Activated CD4-positive, alpha-beta T cell treated with anti-CD3 and anti-CD28 coated beads, Interleukin-2, amount 10 ng/mL, durations not matched to agents 7 days and 5 days (primary cell): ENCODE measurements around the gene INHA. TPM values are rescaled to one million over a fixed set of nuclear protein-coding genes. Genes with fewer than 3 reads are reported as not detected.

Source experiments
- CTCF ChIA-PET: fragments of 350-600 bp; sonication (Branson Sonifier 250); formaldehyde crosslinking; loops from one replicate; lab custom pipeline; 2021; ENCODE audit warnings: antibody characterized with exemption; lab: Charles Lee
- POLR2A ChIA-PET: fragments of 350-600 bp; sonication (Branson Sonifier 250); formaldehyde crosslinking; loops from one replicate; lab custom pipeline; 2021; ENCODE audit warnings: antibody characterized with exemption; lab: Charles Lee
- DNase-seq: peaks from one replicate; pipeline ENCODE4 v3.0.0-alpha.2; 2020
- H3K27ac Mint-ChIP-seq: one replicate; pipeline ENCODE4 v1.8.0; 2021; ENCODE audit warnings: mild to moderate bottlenecking, moderate library complexity, mixed read lengths
- H3K27me3 Mint-ChIP-seq: one replicate; pipeline ENCODE4 v1.8.0; 2021; ENCODE audit warnings: mixed read lengths
- H3K36me3 Mint-ChIP-seq: one replicate; pipeline ENCODE4 v1.8.0; 2021; ENCODE audit warnings: low read depth, mixed read lengths
- H3K4me1 Mint-ChIP-seq: one replicate; pipeline ENCODE4 v1.8.0; 2021; ENCODE audit warnings: mixed read lengths
- H3K4me3 Mint-ChIP-seq: one replicate; pipeline ENCODE4 v1.8.0; 2021; ENCODE audit warnings: mild to moderate bottlenecking, moderate library complexity, mixed read lengths
- H3K9me3 Mint-ChIP-seq: one replicate; pipeline ENCODE4 v1.8.0; 2021; ENCODE audit warnings: mixed read lengths
- total RNA-seq, 2 experiments: library from RNA; stranded (reverse); gene quantifications; one replicate each; pipeline ENCODE4 v1.2.3, GENCODE V29; 2021

The INHA gene
- total RNA-seq, 2 experiments from 2014 or later: not detected

DNA sequence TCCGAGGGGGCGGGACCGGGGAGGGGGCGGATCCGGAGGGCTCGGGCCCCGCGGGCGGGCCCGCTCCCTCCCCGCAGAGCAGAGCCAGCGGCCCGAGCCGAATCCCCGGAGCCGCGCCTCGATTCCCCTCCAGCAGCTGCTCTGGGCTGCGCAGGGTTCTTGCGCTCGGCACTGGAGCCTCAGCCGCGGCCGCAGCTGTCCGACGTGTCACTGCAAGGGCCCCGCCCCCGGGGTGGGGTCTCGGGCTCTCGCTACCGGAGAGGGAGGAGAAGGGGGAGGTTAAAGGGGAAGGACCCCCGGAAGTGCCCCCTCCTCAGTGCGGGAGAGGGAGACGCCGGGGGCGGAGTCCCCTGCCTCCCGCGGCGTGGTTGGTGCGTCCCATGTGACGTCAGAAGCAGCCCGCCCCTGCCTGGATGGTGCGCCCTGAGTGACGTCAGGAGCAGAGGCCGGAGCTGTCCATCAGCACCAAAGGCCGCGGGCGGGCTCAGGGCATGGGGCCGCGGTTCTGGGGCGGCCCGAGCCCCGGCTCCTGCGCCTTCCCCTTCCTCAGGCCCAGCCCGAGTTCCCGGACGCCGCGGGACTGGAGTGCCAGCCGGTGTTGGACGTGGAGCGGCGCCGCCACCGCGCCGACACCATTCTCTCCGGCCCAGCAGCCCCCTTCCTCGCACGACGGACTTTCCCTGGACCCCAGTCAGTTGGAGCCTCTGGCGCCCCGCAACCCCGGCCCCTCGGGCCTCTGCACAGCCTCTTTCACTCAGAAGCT, 28.3 kb upstream of the INHA start, which contains the start of the genes CHPF and TMEM198:
Gene CHPF, minus strand, starts transcription at position 214 of the 763 bp plus-strand sequence. CDS start 271 bp downstream, outside the sequence.
Gene TMEM198, plus strand, starts transcription at position 433 of the 763 bp plus-strand sequence. CDS start 700 bp downstream, outside the sequence.
- Mint-ChIP-seq H3K4me1 (peaks cover 24% of the 10 kb centered on the region), H3K9me3 (no peaks in the 10 kb centered on the region), H3K36me3 (no peaks in the 10 kb centered on the region), H3K27me3 (peaks cover 15% of the 10 kb centered on the region), H3K4me3 (peak within 1 kb of the TSS; percentile 84), H3K27ac (peak within 1 kb of the TSS; percentile 89)
- ChIA-PET POLR2A (no interaction called here), CTCF (interaction anchor here (0.7 to 7.3 kb wide), 12 partner anchors 8 to 146 kb away, joined by 3 to 79 read pairs (median 5); partner anchors contain the start of genes GMPPA and SPEG)
- peak; percentile 95 for DNase-seq

DNA sequence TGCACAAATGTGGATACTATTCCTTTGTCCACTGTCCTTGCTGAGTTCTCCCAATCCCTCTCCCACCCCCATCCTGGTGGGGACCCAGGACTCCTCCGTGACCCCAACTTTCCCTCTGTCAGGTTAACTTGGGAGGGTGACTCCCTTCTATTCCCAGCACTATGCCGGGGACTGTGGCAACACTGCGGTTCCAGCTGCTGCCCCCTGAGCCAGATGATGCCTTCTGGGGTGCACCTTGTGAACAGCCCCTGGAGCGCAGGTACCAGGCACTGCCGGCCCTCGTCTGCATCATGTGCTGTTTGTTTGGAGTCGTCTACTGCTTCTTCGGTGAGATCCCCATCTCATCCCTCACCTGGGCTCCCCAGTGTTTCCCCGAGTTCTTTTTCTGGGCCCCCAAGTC, 27.5 kb upstream of the INHA start:
- no peaks in the 10 kb centered on the region for H3K36me3 Mint-ChIP-seq
- H3K27ac Mint-ChIP-seq: peak overlapping the region; percentile 54

DNA sequence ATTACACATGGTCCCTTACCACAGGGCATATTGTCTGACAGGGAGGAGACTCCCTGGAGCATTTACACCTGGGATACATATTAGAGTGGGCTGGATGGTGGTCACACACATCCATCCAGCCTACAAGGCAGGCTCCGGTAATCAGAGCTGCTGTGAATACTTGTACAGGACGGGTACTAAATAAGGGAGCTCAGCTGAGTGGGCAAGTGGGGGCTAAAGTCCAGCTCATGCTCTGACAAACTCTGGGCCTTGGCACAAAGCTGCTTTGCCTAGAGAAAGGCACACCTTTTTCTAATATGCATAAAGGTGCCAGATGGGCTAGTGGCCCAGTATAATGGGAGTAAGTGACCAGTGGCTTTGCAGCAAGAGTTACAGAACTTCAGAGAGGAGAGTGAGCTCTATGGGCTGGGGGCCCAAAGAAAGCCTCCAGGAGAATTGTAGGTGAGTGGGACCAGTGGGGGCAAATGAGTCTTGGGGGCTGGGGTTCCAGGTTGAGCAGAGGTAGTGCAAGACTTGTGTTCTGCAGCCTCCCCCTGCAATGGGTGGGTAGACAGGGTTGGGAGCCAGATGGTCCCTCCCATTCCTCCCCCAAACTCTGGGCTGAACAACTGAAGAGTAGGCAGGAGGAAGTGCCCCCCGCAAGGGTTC, 26.7 kb upstream of the INHA start:
- ChIA-PET CTCF (interaction anchor here (1.0 kb wide), 1 partner anchor 14 kb away, joined by 3 read pairs; no protein-coding TSS in a partner anchor), POLR2A (no interaction called here)
- Mint-ChIP-seq H3K27ac (no peak overlapping the region), H3K36me3 (no peaks in the 10 kb centered on the region), H3K4me3 (peak overlapping the region; percentile 73), H3K4me1 (peaks cover 24% of the 10 kb centered on the region), H3K9me3 (no peaks in the 10 kb centered on the region), H3K27me3 (peaks cover 18% of the 10 kb centered on the region)
- no peak for DNase-seq

More for the DNA sequence above, 27.5 kb upstream of the INHA start:
- ChIA-PET CTCF (interaction anchor here (1.0 to 4.7 kb wide), 3 partner anchors 15 to 128 kb away, joined by 3 to 39 read pairs (median 3); no protein-coding TSS in a partner anchor), POLR2A (no interaction called here)
- DNase-seq: no peak
- H3K4me1 Mint-ChIP-seq: peaks cover 24% of the 10 kb centered on the region
- H3K4me3 Mint-ChIP-seq: peak overlapping the region; percentile 73
- H3K27me3 Mint-ChIP-seq: peaks cover 15% of the 10 kb centered on the region
- H3K9me3 Mint-ChIP-seq: no peaks in the 10 kb centered on the region

DNA sequence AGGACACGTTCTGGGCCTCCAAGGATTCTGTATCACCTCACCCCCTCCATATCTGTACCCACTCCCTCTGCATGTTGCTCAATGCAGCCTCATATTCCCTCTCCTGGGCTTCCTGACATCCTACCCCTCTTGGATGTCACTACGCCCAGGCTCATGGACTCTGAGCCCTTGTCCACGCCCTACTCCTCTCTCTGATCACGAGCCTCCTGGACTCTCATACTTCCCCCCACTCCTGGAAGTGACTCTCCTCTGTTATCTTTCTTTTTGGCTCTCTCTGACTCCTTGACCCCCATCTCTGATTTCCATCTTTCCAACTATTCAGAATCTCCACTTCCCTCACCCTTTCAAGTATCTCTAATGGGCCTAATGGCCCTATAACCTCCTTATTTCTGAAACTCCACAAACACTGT, 26.2 kb upstream of the INHA start:
- Mint-ChIP-seq H3K9me3 (no peaks in the 10 kb centered on the region), H3K27me3 (peaks cover 22% of the 10 kb centered on the region), H3K36me3 (no peaks in the 10 kb centered on the region), H3K4me3 (no peak overlapping the region), H3K27ac (no peak overlapping the region), H3K4me1 (peaks cover 25% of the 10 kb centered on the region)
- POLR2A ChIA-PET: no interaction called here
- DNase-seq: no peak
- CTCF ChIA-PET: no interaction called here

DNA sequence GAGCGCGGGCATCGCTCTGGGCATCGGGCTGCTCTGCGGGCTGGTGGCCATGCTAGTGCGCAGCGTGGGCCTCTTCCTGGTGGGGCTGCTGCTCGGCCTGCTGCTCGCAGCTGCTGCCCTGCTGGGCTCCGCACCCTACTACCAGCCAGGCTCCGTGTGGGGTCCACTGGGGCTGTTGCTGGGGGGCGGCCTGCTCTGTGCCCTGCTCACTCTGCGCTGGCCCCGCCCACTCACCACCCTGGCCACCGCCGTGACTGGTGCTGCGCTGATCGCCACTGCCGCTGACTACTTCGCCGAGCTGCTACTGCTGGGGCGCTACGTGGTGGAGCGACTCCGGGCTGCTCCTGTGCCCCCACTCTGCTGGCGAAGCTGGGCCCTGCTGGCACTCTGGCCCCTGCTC, 24.5 kb upstream of the INHA start:
- peaks cover 29% of the 10 kb centered on the region for H3K27me3 Mint-ChIP-seq
- ChIA-PET CTCF (no interaction called here), POLR2A (no interaction called here)
- H3K36me3 Mint-ChIP-seq: no peaks in the 10 kb centered on the region
- H3K4me1 Mint-ChIP-seq: peaks cover 12% of the 10 kb centered on the region
- H3K4me3 Mint-ChIP-seq: no peak overlapping the region
- H3K9me3 Mint-ChIP-seq: no peaks in the 10 kb centered on the region
- no peak overlapping the region for H3K27ac Mint-ChIP-seq
- DNase-seq: no peak

DNA sequence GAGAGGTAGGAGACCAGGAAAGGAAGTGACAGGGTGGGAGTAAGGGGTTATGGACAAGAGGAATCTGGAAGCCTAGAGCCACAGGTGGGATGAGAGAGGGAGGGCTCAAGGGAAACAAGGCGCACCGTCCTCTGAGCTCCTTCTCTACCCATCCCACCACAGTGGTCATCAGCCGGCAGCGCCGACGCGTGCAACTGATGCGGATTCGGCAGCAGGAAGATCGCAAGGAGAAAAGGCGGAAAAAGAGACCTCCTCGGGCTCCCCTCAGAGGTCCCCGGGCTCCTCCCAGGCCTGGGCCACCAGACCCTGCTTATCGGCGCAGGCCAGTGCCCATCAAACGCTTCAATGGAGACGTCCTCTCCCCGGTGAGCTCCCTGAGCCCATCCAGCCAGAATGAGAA, 23.1 kb upstream of the INHA start:
- ChIA-PET CTCF (interaction anchor here (1.0 to 4.4 kb wide), 4 partner anchors 8 to 94 kb away, joined by 3 to 16 read pairs (median 6); no protein-coding TSS in a partner anchor), POLR2A (no interaction called here)
- Mint-ChIP-seq H3K9me3 (no peaks in the 10 kb centered on the region), H3K36me3 (no peaks in the 10 kb centered on the region), H3K27me3 (peaks cover 38% of the 10 kb centered on the region), H3K4me1 (peaks cover 10% of the 10 kb centered on the region), H3K4me3 (no peak overlapping the region), H3K27ac (no peak overlapping the region)
- no peak for DNase-seq

DNA sequence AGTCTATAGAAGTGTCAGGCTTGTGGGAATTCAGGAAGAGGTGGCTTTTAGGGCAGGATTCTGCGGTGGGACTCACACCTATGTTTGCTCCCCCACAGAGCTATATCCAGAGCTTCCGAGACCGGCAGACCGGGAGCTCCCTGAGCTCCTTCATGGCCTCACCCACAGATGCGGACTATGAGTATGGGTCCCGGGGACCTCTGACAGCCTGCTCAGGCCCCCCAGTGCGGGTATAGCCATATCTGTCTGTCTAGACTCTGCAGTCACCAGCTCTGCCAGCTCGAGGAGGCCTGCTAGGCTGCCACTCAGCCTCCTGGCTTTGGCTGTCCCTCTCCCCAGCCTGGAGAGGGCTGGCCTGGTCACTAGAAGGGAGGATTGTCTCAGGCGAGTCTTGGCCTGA, 22.5 kb upstream of the INHA start:
- Mint-ChIP-seq H3K36me3 (no peaks in the 10 kb centered on the region), H3K27me3 (peaks cover 38% of the 10 kb centered on the region), H3K9me3 (no peaks in the 10 kb centered on the region), H3K4me1 (peaks cover 5% of the 10 kb centered on the region), H3K4me3 (no peak overlapping the region), H3K27ac (no peak overlapping the region)
- ChIA-PET POLR2A (no interaction called here), CTCF (interaction anchor here (1.3 to 4.4 kb wide), 3 partner anchors 8 to 93 kb away, joined by 5 to 16 read pairs (median 6); no protein-coding TSS in a partner anchor)
- DNase-seq: no peak

DNA sequence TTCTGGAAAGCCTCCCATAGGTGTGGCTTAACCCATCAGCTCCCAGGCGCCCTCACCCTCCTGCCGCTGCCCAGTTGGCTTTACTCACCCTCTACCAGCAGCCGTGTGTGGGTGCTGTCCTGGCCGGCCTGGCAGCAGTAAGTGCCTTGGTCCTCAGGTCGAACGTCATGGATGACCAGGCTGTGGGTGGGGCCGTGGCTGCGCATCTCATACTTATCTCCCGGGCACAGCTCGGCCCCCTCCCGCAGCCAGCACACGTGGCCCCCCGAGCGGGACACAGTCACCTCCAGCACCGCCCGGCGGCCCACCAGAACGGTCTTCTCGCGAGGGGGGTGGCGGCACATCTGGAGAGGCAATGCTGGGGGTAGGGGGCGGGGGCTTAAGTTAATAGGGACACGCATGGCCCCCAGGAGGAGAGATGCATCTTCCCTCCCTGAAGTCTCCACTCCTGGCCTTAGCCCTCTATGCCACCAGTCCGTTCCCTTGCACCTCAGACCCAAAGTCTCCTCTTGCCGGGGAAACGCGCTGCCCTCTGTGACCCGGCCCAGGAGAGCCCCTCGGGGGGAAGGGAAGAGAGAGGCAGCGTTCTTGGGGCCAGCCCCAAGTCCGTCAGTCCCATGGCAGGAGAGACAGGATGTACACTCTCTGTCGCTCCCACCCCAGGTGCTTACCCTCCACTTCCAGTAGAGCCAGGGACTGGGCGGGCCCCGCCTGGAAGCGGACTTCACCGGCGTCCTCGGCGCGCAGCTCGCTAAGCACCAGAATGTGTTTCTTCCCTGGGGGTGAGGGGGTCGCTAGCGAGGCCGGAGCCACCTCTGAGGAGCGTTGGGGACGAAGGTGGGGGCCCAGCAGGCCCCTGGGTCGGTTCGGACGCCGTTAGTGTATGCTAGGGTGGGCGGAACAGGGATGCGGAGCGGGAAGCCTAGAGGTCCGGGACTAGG, 20.4 kb upstream of the INHA start:
- Mint-ChIP-seq H3K4me3 (peak overlapping the region; percentile 73), H3K36me3 (no peaks in the 10 kb centered on the region), H3K27me3 (peaks cover 26% of the 10 kb centered on the region), H3K9me3 (no peaks in the 10 kb centered on the region), H3K27ac (peak overlapping the region; percentile 60), H3K4me1 (peaks cover 2% of the 10 kb centered on the region)
- no peak for DNase-seq
- ChIA-PET CTCF (interaction anchor here (0.8 to 5.7 kb wide), 6 partner anchors 8 to 90 kb away, joined by 3 to 25 read pairs (median 5); partner anchors contain the start of genes CHPF, GMPPA and TMEM198), POLR2A (no interaction called here)

DNA sequence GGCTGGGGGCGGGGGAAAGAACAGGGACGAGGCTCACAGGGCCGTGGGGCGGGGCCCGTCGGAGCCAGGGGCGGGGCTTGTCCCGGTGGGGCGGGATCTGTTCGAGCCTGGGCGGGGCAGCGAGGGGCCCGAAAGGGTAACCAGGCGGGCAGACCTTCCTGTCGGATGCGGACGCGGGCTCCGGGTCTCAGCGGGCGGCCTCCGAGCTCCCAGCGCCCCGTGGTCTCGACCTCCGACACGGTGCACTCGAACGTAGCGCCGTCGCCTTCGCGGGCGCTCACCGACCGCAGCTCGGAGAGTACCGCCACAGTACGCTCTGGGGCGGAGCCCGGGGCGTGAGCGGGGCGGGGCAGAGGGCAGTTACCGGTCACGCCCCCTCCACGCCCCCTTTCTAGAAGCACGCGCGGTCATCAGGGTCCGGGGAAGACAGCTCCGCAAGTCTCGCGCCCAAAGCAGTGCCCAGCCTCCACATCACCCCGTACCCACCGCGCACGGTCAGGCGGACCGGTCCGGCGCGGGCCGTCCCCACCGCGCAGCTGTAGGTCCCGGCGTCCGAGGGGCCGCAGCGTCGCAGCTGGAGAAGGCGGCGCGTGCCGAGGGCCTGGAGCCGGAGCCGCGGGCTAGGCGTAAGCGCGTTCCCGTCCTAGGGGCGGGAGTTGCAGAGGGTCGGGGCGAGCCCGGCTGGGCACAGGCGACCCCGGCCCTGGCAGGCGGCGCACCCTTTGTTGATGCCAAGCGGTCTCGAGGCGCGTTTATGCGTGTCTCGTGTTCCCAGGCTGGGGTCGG, 19.5 kb upstream of the INHA start:
- Mint-ChIP-seq H3K4me1 (peaks cover 2% of the 10 kb centered on the region), H3K27ac (no peak overlapping the region), H3K4me3 (peak overlapping the region; percentile 73), H3K9me3 (no peaks in the 10 kb centered on the region), H3K27me3 (peaks cover 26% of the 10 kb centered on the region), H3K36me3 (no peaks in the 10 kb centered on the region)
- ChIA-PET POLR2A (no interaction called here), CTCF (interaction anchor here (1.1 to 5.7 kb wide), 6 partner anchors 8 to 54 kb away, joined by 3 to 25 read pairs (median 6); partner anchors contain the start of genes CHPF, GMPPA and TMEM198)
- DNase-seq: peak; percentile 77

DNA sequence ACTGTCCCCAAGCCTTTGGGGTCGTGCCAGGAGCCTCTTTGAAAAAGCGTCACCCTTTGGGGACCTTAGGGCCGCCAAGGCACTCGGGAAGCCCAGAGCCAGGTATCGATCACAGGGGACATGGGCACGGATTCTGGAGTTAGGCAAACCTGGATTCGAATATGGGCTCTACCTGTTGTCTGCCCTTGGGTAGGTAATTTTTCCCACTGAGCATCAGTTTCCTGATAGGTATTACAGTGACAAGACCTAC, 19.0 kb upstream of the INHA start:
- Mint-ChIP-seq H3K27ac (no peak overlapping the region), H3K27me3 (peaks cover 26% of the 10 kb centered on the region), H3K4me1 (peaks cover 2% of the 10 kb centered on the region), H3K36me3 (no peaks in the 10 kb centered on the region), H3K9me3 (no peaks in the 10 kb centered on the region), H3K4me3 (peak overlapping the region; percentile 34)
- POLR2A ChIA-PET: no interaction called here
- CTCF ChIA-PET: interaction anchor here (0.9 to 5.7 kb wide), 5 partner anchors 7 to 90 kb away, joined by 3 to 25 read pairs (median 5); partner anchors contain the start of genes CHPF, GMPPA and TMEM198
- no peak for DNase-seq

DNA sequence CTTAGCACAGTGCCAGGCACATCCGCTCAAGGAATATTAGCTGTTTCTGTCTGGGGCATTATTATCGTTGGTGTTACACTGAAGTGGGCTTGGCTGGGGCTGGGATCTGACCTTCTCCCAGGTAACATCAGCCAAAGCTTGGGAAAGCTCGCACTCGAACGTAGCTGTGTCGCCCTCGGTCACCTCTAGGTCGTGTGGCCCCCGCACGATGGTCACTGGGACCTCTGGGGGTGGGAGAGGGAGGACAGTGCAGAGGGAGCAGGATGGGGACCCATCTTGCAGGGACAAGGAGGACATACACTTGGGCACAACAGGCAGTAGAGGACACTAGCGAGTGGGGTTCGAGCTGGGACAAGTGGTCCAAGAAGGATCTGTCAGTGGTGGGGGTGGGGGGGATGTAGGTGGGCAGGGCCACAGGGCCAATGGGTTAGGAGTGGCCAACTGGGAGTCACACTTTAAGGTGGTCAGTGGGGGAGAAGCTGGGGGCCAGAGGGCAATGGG, 18.6 kb upstream of the INHA start:
- POLR2A ChIA-PET: no interaction called here
- no peak overlapping the region for H3K27ac Mint-ChIP-seq
- no peaks in the 10 kb centered on the region for H3K36me3 Mint-ChIP-seq
- no peak for DNase-seq
- H3K4me1 Mint-ChIP-seq: peaks cover 2% of the 10 kb centered on the region
- H3K9me3 Mint-ChIP-seq: no peaks in the 10 kb centered on the region
- peaks cover 26% of the 10 kb centered on the region for H3K27me3 Mint-ChIP-seq
- H3K4me3 Mint-ChIP-seq: peak overlapping the region; percentile 34
- CTCF ChIA-PET: interaction anchor here (0.9 to 5.7 kb wide), 3 partner anchors 10 to 89 kb away, joined by 3 to 25 read pairs (median 5); partner anchors contain the start of genes CHPF and TMEM198
